K562 (cell line): ENCODE measurements around the gene SHISA7. TPM values are rescaled to one million over a fixed set of nuclear protein-coding genes. Genes with fewer than 3 reads are reported as not detected.

Experiments used
- ATAC-seq: fragments of 200-7000 bp; cut with Tn5 transposase; 3 replicates; pipeline ENCODE4 v1.9.1; 2020; ENCODE audit warnings: moderate library complexity
- BruUV-seq: library from RNA; stranded (reverse); fragments of 400-500 nt; replicated peaks from 2 replicates; lab custom pipeline; 2021; lab: Mats Ljungman, UMichigan
- CTCF ChIA-PET: fragments of 300-600 bp; formaldehyde crosslinking; extraction: SDS; loops from one replicate; lab custom pipeline; 2021; ENCODE audit warnings: low intra/inter-chr PET ratio; lab: Yijun Ruan, JAX
- POLR2A ChIA-PET: fragments of 300-600, 350-650 bp; sonication (Branson Sonifier 250); formaldehyde crosslinking; extraction: SDS; loops from one replicate; lab custom pipeline; 2021; ENCODE audit warnings: antibody characterized with exemption, inconsistent platforms; lab: Yijun Ruan, JAX
- DNase-seq, 4 experiments: peaks; one replicate each; pipeline versions ENCODE4 v3.0.0 to v3.0.0-alpha.2; 2011 to 2018; ENCODE audit warnings: low spot score in 3 of 4, mixed read lengths in 3 of 4; ENCODE audit errors: extremely low read depth in 1 of 4
- FAIRE-seq: peaks from 2 replicates; lab custom pipeline; 2011; peaks lifted over from hg19 to GRCh38; lab: Jason Lieb, UNC
- H2AFZ ChIP-seq: 2 replicates; pipeline ENCODE4 v1.6.0; 2011; ENCODE audit warnings: low read depth, low read length, control low read depth, inconsistent platforms
- H3K27ac ChIP-seq: fragments of 200-600 bp; 3 replicates; pipeline ENCODE4 v1.8.0; 2011; ENCODE audit warnings: low read depth, mild to moderate bottlenecking, control low read depth, inconsistent platforms, low read length, moderate library complexity, mixed read lengths; ENCODE audit errors: extremely low read depth
- H3K27me3 ChIP-seq, 2 experiments: fragments of 300-600 bp in 1 of 2; 2 replicates in 1 of 2; 3 replicates in 1 of 2; pipeline versions ENCODE4 v1.6.0 to v1.8.0; 2011; ENCODE audit warnings: inconsistent platforms in 2 of 2, low read length in 2 of 2, mild to moderate bottlenecking in 1 of 2, mixed read lengths in 1 of 2, moderate library complexity in 1 of 2; ENCODE audit not compliant: control insufficient read depth in 2 of 2, insufficient read depth in 2 of 2
- H3K36me3 ChIP-seq: fragments of 300-600 bp; 3 replicates; pipeline ENCODE4 v1.8.0; 2011; ENCODE audit warnings: mild to moderate bottlenecking, low read length, inconsistent platforms; ENCODE audit not compliant: control insufficient read depth, insufficient read depth
- H3K4me1 ChIP-seq, 2 experiments: fragments of 200-600 bp in 1 of 2; replicated peaks in 1 of 2; 2 replicates in 1 of 2; 3 replicates in 1 of 2; pipeline versions ENCODE4 v1.5.1 to v1.8.0; 2011; ENCODE audit warnings: inconsistent platforms in 2 of 2, low read length in 2 of 2, mild to moderate bottlenecking in 1 of 2, mixed read lengths in 1 of 2, moderate library complexity in 1 of 2; ENCODE audit not compliant: control insufficient read depth in 2 of 2, insufficient read depth in 2 of 2
- H3K4me2 ChIP-seq: 2 replicates; pipeline ENCODE4 v1.6.1; 2011; ENCODE audit warnings: low read length, control low read depth, inconsistent platforms, mixed read lengths; ENCODE audit not compliant: insufficient read depth
- H3K4me3 ChIP-seq: fragments of 200-600 bp; sonication (generic), shearing (Covaris generic); 2 replicates; pipeline ENCODE4 v1.5.1; 2016; ENCODE audit warnings: control low read depth, inconsistent platforms
- H3K79me2 ChIP-seq: fragments of 200-600 bp; 3 replicates; pipeline ENCODE4 v1.8.0; 2011; ENCODE audit warnings: low read length, inconsistent platforms; ENCODE audit not compliant: control insufficient read depth, insufficient read depth
- H3K9ac ChIP-seq, 2 experiments: 2 replicates each; pipeline versions ENCODE4 v1.6.0 to v1.6.1; 2011; ENCODE audit warnings: low read depth in 2 of 2, low read length in 2 of 2, control low read depth in 1 of 2, inconsistent platforms in 1 of 2, mild to moderate bottlenecking in 1 of 2, mixed read lengths in 1 of 2; ENCODE audit not compliant: insufficient read depth in 1 of 2
- H3K9me1 ChIP-seq: one replicate; pipeline ENCODE4 v1.6.0; 2011; ENCODE audit warnings: inconsistent platforms, mild to moderate bottlenecking, low read length, moderate library complexity; ENCODE audit not compliant: control insufficient read depth, insufficient read depth
- H3K9me3 ChIP-seq: replicated peaks from 2 replicates; pipeline ENCODE4 v1.5.1; 2011; ENCODE audit warnings: low read depth, low read length, inconsistent platforms; ENCODE audit not compliant: control insufficient read depth, insufficient read depth
- H4K20me1 ChIP-seq: replicated peaks from 2 replicates; pipeline ENCODE4 v1.6.1; 2011; ENCODE audit warnings: low read length, inconsistent platforms, mixed read lengths; ENCODE audit not compliant: control insufficient read depth, insufficient read depth
- EHMT2 ChIP-seq: fragments of 450-650 bp; IDR thresholded peaks from 2 replicates; pipeline ENCODE4 v1.6.1; 2018; ENCODE audit warnings: antibody characterized with exemption
- IRF2 ChIP-seq: sonication (generic); formaldehyde crosslinking; IDR thresholded peaks from 2 replicates; pipeline ENCODE4 v1.8.1; 2022; ENCODE audit warnings: mild to moderate bottlenecking, missing genetic modification reagents
- KAT7 ChIP-seq: sonication (generic); formaldehyde crosslinking; IDR thresholded peaks from 2 replicates; pipeline ENCODE4 v1.8.0; 2022; ENCODE audit warnings: missing genetic modification reagents, mild to moderate bottlenecking, borderline replicate concordance
- TEAD1 ChIP-seq, 2 experiments: fragments of 450-650 bp in 1 of 2; sonication (generic) in 1 of 2; formaldehyde crosslinking; IDR thresholded peaks; 2 replicates each; pipeline versions ENCODE4 v1.4.0 to v1.8.0; 2020 to 2022; ENCODE audit warnings: mild to moderate bottlenecking in 2 of 2, missing genetic modification reagents in 1 of 2
- ZNF197 ChIP-seq: fragments of 200-800 bp; sonication (Bioruptor generic); IDR thresholded peaks from 2 replicates; pipeline ENCODE4 v1.6.1; 2016; ENCODE audit warnings: low read depth, missing genetic modification characterization, missing compliant biosample characterization
- ZNF79 ChIP-seq: fragments of 250-450 bp; sonication (Bioruptor Pico); IDR thresholded peaks from 2 replicates; pipeline ENCODE4 v1.4.0; 2020; ENCODE audit warnings: low read depth, mild to moderate bottlenecking, moderate library complexity
- WGBS: fragments of 100-300 bp; shearing (Covaris generic); methylation state at CpG from one replicate; pipeline ENCODE4 v1.1.6; 2016; ENCODE audit warnings: low coverage, mixed read lengths; ENCODE audit not compliant: insufficient coverage; ENCODE audit errors: missing lambda C conversion rate; 5-methylcytosine and 5-hydroxymethylcytosine counted together
- in situ Hi-C: fragments of 300-500 bp; cut with MboI; formaldehyde crosslinking; loops from 4 replicates; pipeline ENCODE4 v1.15.0; 2018; ENCODE audit warnings: inconsistent platforms, mixed read lengths
- intact Hi-C: fragments of 100-400 bp; cut with micrococcal nuclease; formaldehyde crosslinking; loops from 2 replicates; pipeline ENCODE4 v1.14.2; 2022
- polyA plus RNA-seq, 8 experiments: library from polyadenylated mRNA; depleted of rRNA in 4 of 8; stranded (reverse) in 5 of 8; unstranded in 3 of 8; fragments of >200 nt; fragmentation: Nextera tagmentation in 2 of 8; fragmentation: Illumina TruSeq in 1 of 8; extraction: Ambion mirVana in 2 of 8; extraction: Trizol in 1 of 8; gene quantifications; 2 replicates each; pipeline versions ENCODE4 v1.2.1 to v1.2.3, GENCODE V29; 2011 to 2014; ENCODE audit warnings: inconsistent platforms in 1 of 8, missing spikeins in 1 of 8
- total RNA-seq, 7 experiments: library from RNA; depleted of rRNA in 6 of 7; stranded (reverse); fragments of >200 nt in 6 of 7; fragmentation: Illumina TruSeq in 2 of 7; extraction: Trizol in 2 of 7; gene quantifications; 2 replicates each; pipeline versions ENCODE4 v1.2.1 to v1.2.3, GENCODE V29; 2011 to 2021; ENCODE audit warnings: low replicate concordance in 1 of 7
- TF ChIP-seq, protein P1 (sequence below): fragments of 450-650 bp; conservative IDR thresholded peaks from 2 replicates; pipeline ENCODE4 v1.6.1; 2016; ENCODE audit warnings: missing genetic modification characterization, low read depth, mild to moderate bottlenecking, missing compliant biosample characterization, moderate library complexity
- TF ChIP-seq, protein P2 (sequence below): fragments of 450-650 bp; IDR thresholded peaks from 2 replicates; pipeline ENCODE4 v1.6.1; 2016; ENCODE audit warnings: borderline replicate concordance
- TF ChIP-seq, protein P3 (sequence below): conservative IDR thresholded peaks from 2 replicates; pipeline ENCODE4 v1.6.1; 2011; ENCODE audit warnings: low read depth, mild to moderate bottlenecking, low read length; ENCODE audit not compliant: control insufficient read depth
- TF ChIP-seq, protein P4 (sequence below): sonication (generic); formaldehyde crosslinking; IDR thresholded peaks from 2 replicates; pipeline ENCODE4 v1.5.0; 2020; ENCODE audit warnings: missing genetic modification reagents
- TF ChIP-seq, protein P5 (sequence below): fragments of 250-450 bp; sonication (Bioruptor Pico); IDR thresholded peaks from 2 replicates; pipeline ENCODE4 v1.8.0; 2021; ENCODE audit warnings: mild to moderate bottlenecking, moderate library complexity
- TF ChIP-seq, protein P6 (sequence below): sonication (generic); formaldehyde crosslinking; IDR thresholded peaks from 2 replicates; pipeline ENCODE4 v1.8.1; 2023; ENCODE audit warnings: mild to moderate bottlenecking, missing genetic modification reagents

Gene SHISA7
- total and polyA plus RNA-seq, 9 of the 15 experiments (the other 6 are each of a cell fraction or from before 2014, with no cell fraction given): 0.01 to 0.40 (median 0.07) TPM

DNA sequence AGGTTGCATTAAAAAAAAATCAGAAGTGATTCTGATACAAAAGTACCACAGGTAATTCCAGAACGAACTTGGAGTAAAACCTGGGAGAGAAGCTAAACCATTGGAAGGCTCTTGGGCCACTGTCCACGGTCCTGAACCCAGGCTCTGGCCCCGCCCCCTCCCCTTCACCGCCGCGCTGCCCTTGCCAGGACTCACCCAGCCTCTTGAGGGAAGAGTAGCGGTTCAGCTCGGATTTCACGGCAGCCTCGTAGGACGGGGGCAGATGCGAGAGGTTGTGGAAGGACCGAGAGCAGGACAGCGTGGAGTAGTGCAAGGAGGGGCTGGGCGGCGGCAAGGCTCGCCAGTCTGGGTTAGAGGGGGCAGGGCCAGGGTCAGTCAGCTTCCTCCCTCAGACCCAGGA lies 5.7 kb downstream of the SHISA7 start:
- H3K79me2 ChIP-seq: no peaks in the 10 kb centered on the region
- intact Hi-C loops: no loop called here
- no peak overlapping the region for H3K9ac ChIP-seq
- peaks cover 10 to 42% of the 10 kb centered on the region in 2 experiments for H3K4me1 ChIP-seq
- CTCF ChIA-PET: no interaction called here
- ATAC-seq: peak; percentile 75
- H3K27ac ChIP-seq: no peak overlapping the region
- peak; percentile 78 to 86 (median 83) for DNase-seq
- FAIRE-seq: peak; percentile 92
- H3K27me3 ChIP-seq: peaks cover 0 to 9% of the 10 kb centered on the region in 2 experiments; a peak in 2 of 5 replicates
- peaks cover 14% of the 10 kb centered on the region for H4K20me1 ChIP-seq
- no peak overlapping the region for H2AFZ ChIP-seq
- POLR2A ChIA-PET: interaction anchor here (0.6 to 1.7 kb wide), 13 partner anchors 8 to 266 kb away, joined by 3 to 9 read pairs (median 4); partner anchors contain the start of gene UBE2S
- no peaks in the 10 kb centered on the region for H3K9me3 ChIP-seq
- no peak overlapping the region for H3K4me3 ChIP-seq
- no peaks in the 10 kb centered on the region for H3K36me3 ChIP-seq
- H3K4me2 ChIP-seq: no peak overlapping the region
- BruUV-seq: no TSS peak
- WGBS: 2% methylated on average over 13 of the region's 17 CpGs
- no peaks in the 10 kb centered on the region for H3K9me1 ChIP-seq
- in situ Hi-C loops: loop anchor here (25.0 kb wide), 1 partner anchor 775 kb away; the partner anchor contains the start of gene LILRB4
- TF ChIP-seq KAT7 (CRISPR knock-in tag) (no peak), ZNF79 (CRISPR knock-in tag) (no peak), ZNF197 (peak; percentile 89), TEAD1 (CRISPR knock-in tag; IDR thresholded peaks at IDR 0.05) (peak in 1 of 2 experiments; percentile 76; a peak in 1 of 4 replicates), IRF2 (no peak), EHMT2 (peak; percentile 99)
- TF ChIP-seq, protein P1, sequence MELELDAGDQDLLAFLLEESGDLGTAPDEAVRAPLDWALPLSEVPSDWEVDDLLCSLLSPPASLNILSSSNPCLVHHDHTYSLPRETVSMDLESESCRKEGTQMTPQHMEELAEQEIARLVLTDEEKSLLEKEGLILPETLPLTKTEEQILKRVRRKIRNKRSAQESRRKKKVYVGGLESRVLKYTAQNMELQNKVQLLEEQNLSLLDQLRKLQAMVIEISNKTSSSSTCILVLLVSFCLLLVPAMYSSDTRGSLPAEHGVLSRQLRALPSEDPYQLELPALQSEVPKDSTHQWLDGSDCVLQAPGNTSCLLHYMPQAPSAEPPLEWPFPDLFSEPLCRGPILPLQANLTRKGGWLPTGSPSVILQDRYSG (tag): 0 out of 2 replicates have a peak, but pooled peaks have one; percentile 64
- TF ChIP-seq, protein P2, sequence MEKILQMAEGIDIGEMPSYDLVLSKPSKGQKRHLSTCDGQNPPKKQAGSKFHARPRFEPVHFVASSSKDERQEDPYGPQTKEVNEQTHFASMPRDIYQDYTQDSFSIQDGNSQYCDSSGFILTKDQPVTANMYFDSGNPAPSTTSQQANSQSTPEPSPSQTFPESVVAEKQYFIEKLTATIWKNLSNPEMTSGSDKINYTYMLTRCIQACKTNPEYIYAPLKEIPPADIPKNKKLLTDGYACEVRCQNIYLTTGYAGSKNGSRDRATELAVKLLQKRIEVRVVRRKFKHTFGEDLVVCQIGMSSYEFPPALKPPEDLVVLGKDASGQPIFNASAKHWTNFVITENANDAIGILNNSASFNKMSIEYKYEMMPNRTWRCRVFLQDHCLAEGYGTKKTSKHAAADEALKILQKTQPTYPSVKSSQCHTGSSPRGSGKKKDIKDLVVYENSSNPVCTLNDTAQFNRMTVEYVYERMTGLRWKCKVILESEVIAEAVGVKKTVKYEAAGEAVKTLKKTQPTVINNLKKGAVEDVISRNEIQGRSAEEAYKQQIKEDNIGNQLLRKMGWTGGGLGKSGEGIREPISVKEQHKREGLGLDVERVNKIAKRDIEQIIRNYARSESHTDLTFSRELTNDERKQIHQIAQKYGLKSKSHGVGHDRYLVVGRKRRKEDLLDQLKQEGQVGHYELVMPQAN: no peak
- TF ChIP-seq, protein P3, sequence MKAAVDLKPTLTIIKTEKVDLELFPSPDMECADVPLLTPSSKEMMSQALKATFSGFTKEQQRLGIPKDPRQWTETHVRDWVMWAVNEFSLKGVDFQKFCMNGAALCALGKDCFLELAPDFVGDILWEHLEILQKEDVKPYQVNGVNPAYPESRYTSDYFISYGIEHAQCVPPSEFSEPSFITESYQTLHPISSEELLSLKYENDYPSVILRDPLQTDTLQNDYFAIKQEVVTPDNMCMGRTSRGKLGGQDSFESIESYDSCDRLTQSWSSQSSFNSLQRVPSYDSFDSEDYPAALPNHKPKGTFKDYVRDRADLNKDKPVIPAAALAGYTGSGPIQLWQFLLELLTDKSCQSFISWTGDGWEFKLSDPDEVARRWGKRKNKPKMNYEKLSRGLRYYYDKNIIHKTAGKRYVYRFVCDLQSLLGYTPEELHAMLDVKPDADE: no peak
- TF ChIP-seq, protein P4, sequence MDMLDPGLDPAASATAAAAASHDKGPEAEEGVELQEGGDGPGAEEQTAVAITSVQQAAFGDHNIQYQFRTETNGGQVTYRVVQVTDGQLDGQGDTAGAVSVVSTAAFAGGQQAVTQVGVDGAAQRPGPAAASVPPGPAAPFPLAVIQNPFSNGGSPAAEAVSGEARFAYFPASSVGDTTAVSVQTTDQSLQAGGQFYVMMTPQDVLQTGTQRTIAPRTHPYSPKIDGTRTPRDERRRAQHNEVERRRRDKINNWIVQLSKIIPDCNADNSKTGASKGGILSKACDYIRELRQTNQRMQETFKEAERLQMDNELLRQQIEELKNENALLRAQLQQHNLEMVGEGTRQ: no peak
- TF ChIP-seq, protein P5, sequence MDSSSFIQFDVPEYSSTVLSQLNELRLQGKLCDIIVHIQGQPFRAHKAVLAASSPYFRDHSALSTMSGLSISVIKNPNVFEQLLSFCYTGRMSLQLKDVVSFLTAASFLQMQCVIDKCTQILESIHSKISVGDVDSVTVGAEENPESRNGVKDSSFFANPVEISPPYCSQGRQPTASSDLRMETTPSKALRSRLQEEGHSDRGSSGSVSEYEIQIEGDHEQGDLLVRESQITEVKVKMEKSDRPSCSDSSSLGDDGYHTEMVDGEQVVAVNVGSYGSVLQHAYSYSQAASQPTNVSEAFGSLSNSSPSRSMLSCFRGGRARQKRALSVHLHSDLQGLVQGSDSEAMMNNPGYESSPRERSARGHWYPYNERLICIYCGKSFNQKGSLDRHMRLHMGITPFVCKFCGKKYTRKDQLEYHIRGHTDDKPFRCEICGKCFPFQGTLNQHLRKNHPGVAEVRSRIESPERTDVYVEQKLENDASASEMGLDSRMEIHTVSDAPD: no peak
- TF ChIP-seq, protein P6, sequence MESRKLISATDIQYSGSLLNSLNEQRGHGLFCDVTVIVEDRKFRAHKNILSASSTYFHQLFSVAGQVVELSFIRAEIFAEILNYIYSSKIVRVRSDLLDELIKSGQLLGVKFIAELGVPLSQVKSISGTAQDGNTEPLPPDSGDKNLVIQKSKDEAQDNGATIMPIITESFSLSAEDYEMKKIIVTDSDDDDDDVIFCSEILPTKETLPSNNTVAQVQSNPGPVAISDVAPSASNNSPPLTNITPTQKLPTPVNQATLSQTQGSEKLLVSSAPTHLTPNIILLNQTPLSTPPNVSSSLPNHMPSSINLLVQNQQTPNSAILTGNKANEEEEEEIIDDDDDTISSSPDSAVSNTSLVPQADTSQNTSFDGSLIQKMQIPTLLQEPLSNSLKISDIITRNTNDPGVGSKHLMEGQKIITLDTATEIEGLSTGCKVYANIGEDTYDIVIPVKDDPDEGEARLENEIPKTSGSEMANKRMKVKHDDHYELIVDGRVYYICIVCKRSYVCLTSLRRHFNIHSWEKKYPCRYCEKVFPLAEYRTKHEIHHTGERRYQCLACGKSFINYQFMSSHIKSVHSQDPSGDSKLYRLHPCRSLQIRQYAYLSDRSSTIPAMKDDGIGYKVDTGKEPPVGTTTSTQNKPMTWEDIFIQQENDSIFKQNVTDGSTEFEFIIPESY (CRISPR knock-in tag): no peak
